ENCODE measurements around the gene NRXN2. TPM values are rescaled to one million over a fixed set of nuclear protein-coding genes. Genes with fewer than 3 reads are reported as not detected.

Gene NRXN2
- polyA plus RNA-seq, 1 of the 3 experiments (the other 2 are of a cell fraction), result 0.15 TPM

GRCh38 chr11:64566915-64567891 is 155.8 kb downstream of the NRXN2 start:
- Histone ChIP-seq H3K4me2 (no peak overlapping the region), H3K27ac (ENCODE audit: low read depth in 2 of 2, low read length in 1 of 2) (peak overlapping the region in 1 of 2 experiments; percentile 89; a peak in 2 of 4 replicates), H3K79me2 (ENCODE audit: insufficient read depth) (no peaks in the 10 kb centered on the region), H2AFZ (ENCODE audit: low read depth) (no peak overlapping the region; the same call in 1 of the 2 replicates), H3K9me3 (no peaks in the 10 kb centered on the region), H4K20me1 (ENCODE audit: insufficient read depth) (no peaks in the 10 kb centered on the region), H3K27me3 (ENCODE audit: insufficient read depth) (no peaks in the 10 kb centered on the region), H3K9ac (no peak overlapping the region), H3K4me1 (ENCODE audit: control insufficient read depth in 1 of 2, insufficient read depth in 2 of 2, low read depth in 1 of 2, low read length in 1 of 2) (peaks cover 0 to 19% of the 10 kb centered on the region in 2 experiments; a peak in 2 of 4 replicates), H3K36me3 (replicated peaks in 1 of 2; ENCODE audit: control insufficient read depth in 1 of 2, insufficient read depth in 2 of 2, low read length in 1 of 2) (no peaks in the 10 kb centered on the region), H3K4me3 (ENCODE audit: low read depth in 2 of 2, low read length in 1 of 2) (no peak overlapping the region; a peak in 1 of 4 replicates), H3F3A (replicated peaks; ENCODE audit: insufficient read depth) (no peaks in the 10 kb centered on the region), H3K9me2 (no peaks in the 10 kb centered on the region)
- DNase-seq, result peak; percentile 82
- 75% methylated on average over 17 of the region's 30 CpGs for WGBS (ENCODE audit: low lambda C conversion rate)
- POLR2A ChIA-PET, result interaction anchor here (1.1 kb wide), 1 partner anchor 250 kb away, joined by 3 read pairs; the partner anchor contains the start of genes PRDX5 and TRMT112
- CTCF ChIA-PET, result interaction anchor here (1.2 to 4.2 kb wide), 3 partner anchors 63 to 118 kb away, joined by 4 to 30 read pairs (median 5); no protein-coding TSS in a partner anchor
- TF ChIP-seq ELF1 (IDR thresholded peaks at IDR 0.05) (no peak), MXI1 (IDR thresholded peaks at IDR 0.05; ENCODE audit: low read depth, low read length) (no peak), MAX (IDR thresholded peaks at IDR 0.05; ENCODE audit: low read depth) (no peak), EP300 (IDR thresholded peaks at IDR 0.05; ENCODE audit: borderline replicate concordance in 1 of 2, low read depth in 1 of 2, low read length in 1 of 2) (no peak), RAD21 (IDR thresholded peaks at IDR 0.05; ENCODE audit: low read length) (no peak), SMC3 (IDR thresholded peaks at IDR 0.05; ENCODE audit: low read depth, low read length) (no peak), RXRA (IDR thresholded peaks at IDR 0.05; ENCODE audit: borderline replicate concordance, low read depth) (no peak), SIN3A (IDR thresholded peaks at IDR 0.05; ENCODE audit: borderline replicate concordance, low read depth, low read length) (no peak), USF1 (IDR thresholded peaks at IDR 0.05; ENCODE audit: borderline replicate concordance, low read depth) (no peak), FOXM1 (IDR thresholded peaks at IDR 0.05; ENCODE audit: low read depth) (no peak), TCF12 (IDR thresholded peaks at IDR 0.05) (no peak), GATA2 (CRISPR knock-in tag; IDR thresholded peaks at IDR 0.05) (no peak), RCOR1 (IDR thresholded peaks at IDR 0.05; ENCODE audit: low read length) (no peak)
- TF ChIP-seq, protein P1, sequence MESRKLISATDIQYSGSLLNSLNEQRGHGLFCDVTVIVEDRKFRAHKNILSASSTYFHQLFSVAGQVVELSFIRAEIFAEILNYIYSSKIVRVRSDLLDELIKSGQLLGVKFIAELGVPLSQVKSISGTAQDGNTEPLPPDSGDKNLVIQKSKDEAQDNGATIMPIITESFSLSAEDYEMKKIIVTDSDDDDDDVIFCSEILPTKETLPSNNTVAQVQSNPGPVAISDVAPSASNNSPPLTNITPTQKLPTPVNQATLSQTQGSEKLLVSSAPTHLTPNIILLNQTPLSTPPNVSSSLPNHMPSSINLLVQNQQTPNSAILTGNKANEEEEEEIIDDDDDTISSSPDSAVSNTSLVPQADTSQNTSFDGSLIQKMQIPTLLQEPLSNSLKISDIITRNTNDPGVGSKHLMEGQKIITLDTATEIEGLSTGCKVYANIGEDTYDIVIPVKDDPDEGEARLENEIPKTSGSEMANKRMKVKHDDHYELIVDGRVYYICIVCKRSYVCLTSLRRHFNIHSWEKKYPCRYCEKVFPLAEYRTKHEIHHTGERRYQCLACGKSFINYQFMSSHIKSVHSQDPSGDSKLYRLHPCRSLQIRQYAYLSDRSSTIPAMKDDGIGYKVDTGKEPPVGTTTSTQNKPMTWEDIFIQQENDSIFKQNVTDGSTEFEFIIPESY (IDR thresholded peaks at IDR 0.05; ENCODE audit: borderline replicate concordance, low read depth), result no peak
